SH-SY5Y (cell line): ENCODE data around the gene PSME1.

Experiments
- GATA2 ChIP-seq: IDR thresholded peaks from 2 replicates; pipeline ENCODE4 v1.6.1; 2011; ENCODE audit warnings: mild to moderate bottlenecking, low read depth, low read length
- GATA3 ChIP-seq: IDR thresholded peaks from 2 replicates; pipeline ENCODE4 v1.6.1; 2011; ENCODE audit warnings: low read depth, mild to moderate bottlenecking, low read length, moderate library complexity

DNA sequence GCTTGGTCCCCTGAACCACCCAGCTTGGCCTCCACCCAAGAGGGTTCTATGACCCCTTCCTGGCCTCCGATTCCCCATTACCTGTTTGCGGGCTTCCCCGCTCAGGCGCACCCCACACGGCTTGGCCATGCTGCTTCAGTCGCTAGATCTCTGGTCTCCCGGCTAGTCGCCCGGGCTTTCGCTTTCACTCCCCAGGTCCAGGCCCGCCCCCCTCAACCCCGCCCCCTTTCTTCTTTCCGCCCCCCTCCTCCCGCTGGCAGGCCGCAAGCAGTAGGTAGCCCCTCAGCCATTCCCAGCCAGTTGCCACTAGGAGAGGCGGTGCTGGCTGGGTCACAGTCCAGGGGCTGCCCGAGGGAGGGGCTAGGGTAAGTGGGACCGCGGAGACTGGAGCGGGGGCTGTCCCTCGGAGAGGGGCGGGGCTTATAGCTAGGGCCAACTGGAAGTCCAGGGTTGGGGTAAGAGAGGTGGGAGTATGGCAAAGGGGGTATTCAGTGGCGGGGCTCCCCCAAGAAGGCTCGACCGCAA, 10.5 kb downstream of the PSME1 start, which contains the start of gene PSME2:
- TF ChIP-seq GATA3 (no peak), GATA2 (no peak)
